Kidney epithelial cell (primary cell): Measurements from ENCODE around the gene JAK2. TPM values are rescaled to one million over a fixed set of nuclear protein-coding genes. Genes with fewer than 3 reads are reported as not detected.

ENCODE experiments used
- DNase-seq: peaks from one replicate; pipeline ENCODE4 v3.0.0-alpha.2; 2010; ENCODE audit warnings: low read depth
- H3K27me3 ChIP-seq: 2 replicates; pipeline ENCODE4 v1.6.0; 2011; ENCODE audit warnings: low read length; ENCODE audit not compliant: control insufficient read depth, insufficient read depth
- H3K36me3 ChIP-seq: 2 replicates; pipeline ENCODE4 v1.5.1; 2011; ENCODE audit warnings: low read length; ENCODE audit not compliant: control insufficient read depth, insufficient read depth
- H3K4me3 ChIP-seq: 2 replicates; pipeline ENCODE4 v1.5.1; 2011; ENCODE audit warnings: low read depth, mild to moderate bottlenecking, control low read depth, low read length
- total RNA-seq: library from RNA; depleted of rRNA; stranded (reverse); fragments of >200 nt; gene quantifications from 2 replicates; pipeline ENCODE4 v1.2.3, GENCODE V29; 2015
- TF ChIP-seq, protein P1 (sequence below): IDR thresholded peaks from 2 replicates; pipeline ENCODE4 v1.5.1; 2011; ENCODE audit warnings: mild to moderate bottlenecking, moderate library complexity, low read length, control low read depth, inconsistent platforms; ENCODE audit not compliant: insufficient read depth, poor library complexity, severe bottlenecking

JAK2 gene
- total RNA-seq, 1 donor from 2014 or later, result 7.1 TPM

GRCh38 chr9:4973902-4974301 lies 11.2 kb upstream of the JAK2 start:
- Histone ChIP-seq H3K36me3 (no peaks in the 10 kb centered on the region), H3K27me3 (no peaks in the 10 kb centered on the region)
- TF ChIP-seq, protein P1, sequence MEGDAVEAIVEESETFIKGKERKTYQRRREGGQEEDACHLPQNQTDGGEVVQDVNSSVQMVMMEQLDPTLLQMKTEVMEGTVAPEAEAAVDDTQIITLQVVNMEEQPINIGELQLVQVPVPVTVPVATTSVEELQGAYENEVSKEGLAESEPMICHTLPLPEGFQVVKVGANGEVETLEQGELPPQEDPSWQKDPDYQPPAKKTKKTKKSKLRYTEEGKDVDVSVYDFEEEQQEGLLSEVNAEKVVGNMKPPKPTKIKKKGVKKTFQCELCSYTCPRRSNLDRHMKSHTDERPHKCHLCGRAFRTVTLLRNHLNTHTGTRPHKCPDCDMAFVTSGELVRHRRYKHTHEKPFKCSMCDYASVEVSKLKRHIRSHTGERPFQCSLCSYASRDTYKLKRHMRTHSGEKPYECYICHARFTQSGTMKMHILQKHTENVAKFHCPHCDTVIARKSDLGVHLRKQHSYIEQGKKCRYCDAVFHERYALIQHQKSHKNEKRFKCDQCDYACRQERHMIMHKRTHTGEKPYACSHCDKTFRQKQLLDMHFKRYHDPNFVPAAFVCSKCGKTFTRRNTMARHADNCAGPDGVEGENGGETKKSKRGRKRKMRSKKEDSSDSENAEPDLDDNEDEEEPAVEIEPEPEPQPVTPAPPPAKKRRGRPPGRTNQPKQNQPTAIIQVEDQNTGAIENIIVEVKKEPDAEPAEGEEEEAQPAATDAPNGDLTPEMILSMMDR, result no peak

GRCh38 chr9:4979239-4979638 lies 5.8 kb upstream of the JAK2 start:
- DNase-seq, result no peak
- H3K36me3 ChIP-seq, result no peaks in the 10 kb centered on the region
- no peaks in the 10 kb centered on the region for H3K27me3 ChIP-seq
- TF ChIP-seq, protein P1, result no peak
- no peak overlapping the region for H3K4me3 ChIP-seq

More at GRCh38 chr9:4973902-4974301, 11.2 kb upstream of the JAK2 start:
- DNase-seq, result no peak
- H3K4me3 ChIP-seq, result no peak overlapping the region

- no peaks in the 10 kb centered on the region for H3K36me3 ChIP-seq
- H3K27me3 ChIP-seq, result no peaks in the 10 kb centered on the region
- TF ChIP-seq, protein P1, result no peak
- H3K4me3 ChIP-seq, result no peak overlapping the region
- no peak for DNase-seq
These were observed 4.9 kb upstream of the JAK2 start for GRCh38 chr9:4980086-4980727.

GRCh38 chr9:4982721-4983482 lies 2.2 kb upstream of the JAK2 start:
- H3K36me3 ChIP-seq, result no peaks in the 10 kb centered on the region
- no peak overlapping the region for H3K4me3 ChIP-seq
- TF ChIP-seq, protein P1, result no peak
- no peak for DNase-seq
- no peaks in the 10 kb centered on the region for H3K27me3 ChIP-seq

- Histone ChIP-seq H3K36me3 (no peaks in the 10 kb centered on the region), H3K27me3 (no peaks in the 10 kb centered on the region), H3K4me3 (peak overlapping the region; percentile 72)
- DNase-seq, result no peak
- TF ChIP-seq, protein P1, result no peak
These were observed 1.4 kb upstream of the JAK2 start for GRCh38 chr9:4983601-4984165.
